NCI-H446 (cell line): Measurements from ENCODE around the gene DPP6.
A peak's percentile ranks its signal among the peaks of the same experiment; 100 is the strongest.
"Not testable (repeated sequence)": the region's sequence is repeated elsewhere in the genome, so short reads cannot be mapped to it uniquely, and the experiment has no call there.

Experiments used
- DNase-seq, 2 experiments: peaks; one replicate each; lab custom pipeline; 2025; lab: John Stamatoyannopoulos, UW

The DPP6 gene

DNA sequence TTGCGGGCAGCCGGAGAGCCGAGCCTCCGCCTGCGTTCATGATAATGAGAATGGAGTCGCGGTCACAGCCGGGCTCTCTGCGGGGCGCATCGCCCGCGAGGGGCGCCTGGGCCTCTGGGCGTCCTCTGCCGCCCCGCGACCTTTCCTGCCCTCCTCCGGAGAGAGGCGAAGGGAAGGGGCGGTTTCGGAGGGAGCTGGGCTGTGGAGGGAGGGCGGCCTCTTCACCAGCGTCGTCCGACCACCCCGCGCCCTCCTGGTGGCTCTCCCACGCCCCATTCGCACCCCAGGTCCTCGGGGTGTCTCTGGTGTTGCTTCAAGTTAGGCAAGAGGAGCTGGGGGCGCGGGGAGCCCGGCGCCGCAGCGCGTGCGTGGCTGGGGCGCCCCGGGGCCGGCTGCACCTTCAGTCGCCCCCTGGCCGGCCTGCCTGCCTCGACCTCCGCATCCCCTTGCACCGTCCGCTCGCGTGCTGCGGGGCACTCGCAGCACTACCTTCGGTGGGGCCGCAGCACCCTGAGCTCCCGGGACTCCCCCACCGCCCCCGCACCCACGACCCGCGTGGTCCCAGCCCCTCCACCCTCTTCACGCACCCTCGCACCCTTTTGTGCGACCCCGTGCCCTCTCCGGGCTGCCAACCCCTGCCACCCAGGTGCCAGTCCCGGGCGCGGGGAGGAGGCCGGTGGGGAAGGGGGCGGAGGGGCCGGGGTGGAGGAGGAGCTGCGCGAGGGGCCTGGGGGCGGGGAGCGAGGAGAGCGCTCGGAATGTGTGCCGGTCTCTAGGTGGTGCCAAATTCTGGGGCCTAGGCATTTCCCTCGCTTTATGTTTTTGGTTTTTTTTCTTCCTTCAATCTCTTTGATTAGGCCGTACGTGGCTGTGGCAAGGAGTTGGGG lies at the start of gene DPP6:
TSS of gene DPP6 (plus strand) at position 756 of the 887 bp plus-strand sequence.
- DNase-seq: not testable (repeated sequence)

GRCh38 chr7:154009423-154009911 lies 42.7 kb upstream of the DPP6 start:
- not testable (repeated sequence) for DNase-seq

DNA sequence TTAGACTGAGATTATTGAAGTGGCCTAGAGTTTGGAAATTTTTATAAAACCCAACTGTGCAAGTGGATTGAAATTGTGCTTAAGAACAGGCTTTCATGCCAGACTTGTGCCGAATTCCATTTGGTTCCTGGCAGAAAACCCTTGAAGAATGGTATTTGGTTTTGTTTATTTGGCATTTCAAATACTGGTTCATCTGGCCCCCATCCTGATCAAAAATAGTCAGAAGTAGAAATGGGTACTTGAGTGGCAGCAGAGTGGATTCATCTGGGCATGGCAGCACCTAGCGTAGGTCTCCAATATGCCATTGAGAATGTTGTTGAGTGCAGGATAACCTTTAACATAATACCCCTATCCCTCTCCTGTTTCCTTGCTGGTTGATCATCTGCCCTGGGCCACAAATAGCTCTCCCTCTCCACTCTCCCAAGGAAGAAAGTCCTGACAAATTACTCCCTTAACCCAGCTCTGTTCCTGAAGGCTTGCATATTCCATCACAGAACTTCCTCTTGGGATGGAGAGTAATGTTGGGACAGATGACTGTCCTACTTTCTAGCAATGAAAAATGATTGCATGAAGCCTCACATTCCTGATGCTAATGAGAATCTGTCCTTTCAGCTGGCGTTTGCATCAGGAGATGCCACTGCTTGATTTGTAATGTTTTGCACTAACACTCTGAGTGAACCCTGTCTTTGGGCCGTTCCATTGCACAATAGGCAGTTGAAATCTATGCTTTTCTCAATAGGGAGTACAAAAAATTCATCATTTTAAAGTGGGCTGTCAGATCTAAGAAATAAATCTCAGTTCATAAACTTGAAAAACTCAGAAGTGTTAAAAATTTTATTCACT lies 41.3 kb upstream of the DPP6 start:
- not testable (repeated sequence) for DNase-seq

GRCh38 chr7:154012800-154013199 lies 39.4 kb upstream of the DPP6 start:
- DNase-seq: not testable (repeated sequence)

DNA sequence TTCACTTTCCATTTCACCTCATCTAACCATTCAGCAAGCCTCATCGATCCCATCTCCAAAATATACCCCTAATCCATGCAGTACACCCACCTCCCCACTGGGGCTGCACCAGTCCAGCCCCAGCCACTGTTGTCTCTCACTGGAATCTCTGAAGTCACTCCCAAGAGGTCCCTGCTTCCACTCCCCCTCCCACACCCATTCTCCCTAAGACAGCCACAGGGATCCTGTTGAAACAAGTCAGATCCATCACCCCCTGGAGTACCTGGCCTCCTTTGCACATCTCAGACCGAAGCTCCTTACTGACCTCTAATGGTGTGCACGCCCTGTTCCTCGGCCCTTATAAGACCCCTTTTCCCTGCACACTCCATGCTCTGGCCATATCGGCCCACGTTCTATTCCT lies 36.6 kb upstream of the DPP6 start:
- DNase-seq: not testable (repeated sequence)

- not testable (repeated sequence) for DNase-seq
These were observed 33.8 kb upstream of the DPP6 start for GRCh38 chr7:154018354-154018753.

GRCh38 chr7:154027805-154028204 lies 24.4 kb upstream of the DPP6 start:
- DNase-seq: not testable (repeated sequence)

GRCh38 chr7:154030476-154031080 lies 21.6 kb upstream of the DPP6 start:
- peak in 1 of 2 experiments; percentile 15 for DNase-seq

DNA sequence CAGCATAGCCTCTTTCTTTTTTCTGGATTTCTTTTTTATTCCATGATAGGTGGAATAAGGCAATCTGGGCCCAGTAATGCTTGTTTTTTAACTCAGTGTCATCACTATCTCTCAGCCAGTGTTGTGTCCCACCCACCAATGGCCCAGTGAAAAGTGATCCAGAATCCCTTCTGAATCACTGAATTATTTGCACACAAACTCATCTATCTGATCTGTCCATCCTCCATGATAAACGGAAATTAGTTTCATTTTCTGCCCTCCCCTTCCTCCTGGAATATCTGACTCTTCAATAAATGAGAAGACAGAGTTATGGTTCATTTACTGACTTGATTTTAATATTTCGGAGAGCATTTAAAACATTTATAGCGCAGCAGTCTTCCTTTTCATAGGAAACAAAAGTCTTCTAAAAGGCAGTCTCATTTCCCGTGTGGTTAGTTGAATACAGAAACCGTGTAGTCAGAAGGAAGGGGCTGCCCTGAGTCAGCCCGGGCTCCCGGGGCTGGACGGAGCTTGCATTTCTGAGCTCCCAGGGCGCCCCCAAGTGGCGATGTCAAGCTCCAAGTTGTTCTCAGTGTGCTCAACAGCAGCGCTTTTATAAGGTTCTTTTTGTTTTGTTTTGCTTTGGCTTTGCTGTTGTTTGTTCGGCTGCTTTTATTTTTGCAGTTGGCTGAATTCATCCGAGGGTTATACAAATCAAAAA lies 12.6 kb upstream of the DPP6 start:
- DNase-seq: not testable (repeated sequence)

GRCh38 chr7:154050394-154050793 lies 1.8 kb upstream of the DPP6 start:
- DNase-seq: not testable (repeated sequence)

DNA sequence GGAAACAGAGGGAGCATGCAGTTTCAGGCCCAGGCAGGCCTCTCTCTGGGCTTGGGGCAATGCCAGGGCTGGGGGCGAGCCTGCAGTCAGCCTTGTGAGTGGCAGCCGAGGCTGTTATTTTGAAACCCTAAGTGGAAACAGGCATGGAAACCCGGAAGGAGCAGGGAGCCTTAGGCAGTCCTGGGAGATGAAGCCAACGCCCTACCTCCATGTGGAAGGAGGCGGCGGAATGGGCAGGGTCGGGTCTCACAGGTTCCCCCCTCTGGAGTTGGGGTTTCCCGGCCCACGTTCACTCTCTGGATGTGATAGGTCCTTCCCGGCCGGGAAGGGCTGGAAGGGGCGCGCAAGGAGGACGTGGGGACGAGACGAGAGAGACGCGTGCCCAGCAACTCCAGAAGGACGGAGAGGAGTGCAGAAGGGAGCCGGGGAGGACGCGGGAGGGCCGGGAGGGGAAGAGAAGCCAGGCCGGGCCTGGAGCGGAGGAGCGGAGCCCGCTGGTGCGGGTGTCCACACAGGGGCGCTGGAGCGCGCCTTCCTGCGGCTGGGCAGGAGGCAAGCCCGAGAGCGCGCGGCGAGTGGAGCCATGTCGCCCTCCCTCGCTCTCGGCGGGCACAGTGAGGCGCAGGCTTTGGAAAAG lies 1.1 kb upstream of the DPP6 start:
- DNase-seq: not testable (repeated sequence)

DNA sequence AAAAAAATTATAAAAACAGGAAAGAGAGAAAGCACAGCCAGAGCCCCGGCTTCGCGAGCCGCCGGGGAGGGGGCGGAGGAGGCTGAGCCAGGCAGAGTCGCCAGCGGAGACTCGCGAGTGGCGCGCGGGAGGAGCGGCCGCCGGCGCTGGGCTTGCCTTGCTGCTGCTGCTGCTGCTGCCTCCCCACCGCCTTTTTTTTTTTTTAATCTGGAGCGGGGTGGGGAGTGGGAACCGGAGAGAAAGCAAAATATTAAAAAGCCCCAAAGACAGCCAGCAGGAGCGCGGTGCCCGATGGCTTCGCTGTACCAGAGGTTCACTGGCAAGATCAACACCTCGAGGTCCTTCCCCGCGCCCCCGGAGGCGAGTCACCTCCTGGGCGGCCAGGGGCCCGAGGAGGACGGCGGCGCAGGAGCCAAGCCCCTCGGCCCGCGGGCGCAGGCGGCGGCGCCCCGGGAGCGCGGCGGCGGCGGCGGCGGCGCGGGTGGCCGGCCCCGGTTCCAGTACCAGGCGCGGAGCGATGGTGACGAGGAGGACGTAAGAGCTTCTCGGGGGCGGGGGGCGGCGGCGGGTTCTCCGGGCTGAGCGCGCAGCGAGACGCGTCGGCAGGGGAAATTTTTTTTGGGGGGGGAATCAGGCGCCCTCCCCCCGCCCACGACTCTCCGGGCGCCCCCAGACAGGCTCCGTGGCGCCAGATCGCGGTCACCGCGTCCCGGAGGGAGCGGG lies 493 bp downstream of the DPP6 start:
- DNase-seq: not testable (repeated sequence)

- DNase-seq: not testable (repeated sequence)
These were observed 1.5 kb downstream of the DPP6 start for GRCh38 chr7:154053466-154054312.

DNA sequence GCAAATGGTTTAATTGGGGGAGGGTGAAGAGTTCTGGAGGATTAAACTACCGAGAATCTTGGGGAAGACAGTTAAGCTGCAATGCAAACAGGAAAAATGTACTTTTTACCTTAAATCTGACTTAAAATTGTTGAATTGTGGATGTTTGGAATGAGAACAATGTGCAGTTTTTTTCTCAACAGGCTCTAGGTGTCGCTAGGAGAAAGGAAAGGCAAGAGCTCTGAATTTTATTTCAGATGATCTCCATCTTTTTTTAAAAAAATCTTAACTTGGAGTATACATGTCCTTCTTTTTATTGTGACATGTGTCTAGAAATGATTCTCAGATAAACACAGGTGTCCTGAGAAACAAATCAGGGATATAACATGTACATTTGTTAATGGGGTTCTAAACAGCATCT lies 2.5 kb downstream of the DPP6 start:
- not testable (repeated sequence) for DNase-seq

GRCh38 chr7:154055491-154056106 lies 3.4 kb downstream of the DPP6 start:
- DNase-seq: not testable (repeated sequence)

- not testable (repeated sequence) for DNase-seq
These were observed 6.6 kb downstream of the DPP6 start for GRCh38 chr7:154058783-154059182.

- not testable (repeated sequence) for DNase-seq
These were observed 8.4 kb downstream of the DPP6 start for GRCh38 chr7:154060551-154060950.

GRCh38 chr7:154071833-154072232 lies 19.6 kb downstream of the DPP6 start:
- peak; percentile 0 to 35 for DNase-seq
